Ishikawa (cell line): ENCODE results near the gene GNG4.

Source experiments
- CEBPB ChIP-seq: IDR thresholded peaks from 2 replicates; pipeline ENCODE4 v1.6.1; 2012
- CREB1 ChIP-seq: IDR thresholded peaks from 2 replicates; pipeline ENCODE4 v1.6.1; 2012; ENCODE audit warnings: low read depth
- EGR1 ChIP-seq: IDR thresholded peaks from 2 replicates; pipeline ENCODE4 v1.6.1; 2012
- EP300 ChIP-seq: IDR thresholded peaks from 2 replicates; pipeline ENCODE4 v1.6.1; 2012; ENCODE audit warnings: borderline replicate concordance
- FOXM1 ChIP-seq: IDR thresholded peaks from 2 replicates; pipeline ENCODE4 v1.6.1; 2012; ENCODE audit warnings: low read depth, borderline replicate concordance
- MAX ChIP-seq: IDR thresholded peaks from 2 replicates; pipeline ENCODE4 v1.6.1; 2012
- NFIC ChIP-seq: IDR thresholded peaks from 2 replicates; pipeline ENCODE4 v1.6.1; 2012
- RAD21 ChIP-seq: IDR thresholded peaks from 2 replicates; pipeline ENCODE4 v1.6.1; 2012; ENCODE audit warnings: low read depth
- TAF1 ChIP-seq: IDR thresholded peaks from 2 replicates; pipeline ENCODE4 v1.6.1; 2012; ENCODE audit warnings: low read depth, mild to moderate bottlenecking
- TCF12 ChIP-seq: IDR thresholded peaks from 2 replicates; pipeline ENCODE4 v1.6.1; 2012; ENCODE audit warnings: low read depth
- TEAD4 ChIP-seq: IDR thresholded peaks from 2 replicates; pipeline ENCODE4 v1.6.1; 2012
- YY1 ChIP-seq: IDR thresholded peaks from 2 replicates; pipeline ENCODE4 v1.6.1; 2012; ENCODE audit warnings: low read depth
- ZBTB7A ChIP-seq: IDR thresholded peaks from 2 replicates; pipeline ENCODE4 v1.6.1; 2012; ENCODE audit warnings: low read depth
- TF ChIP-seq, protein P1 (sequence below): IDR thresholded peaks from 2 replicates; pipeline ENCODE4 v1.6.1; 2012; ENCODE audit warnings: low read depth, mild to moderate bottlenecking
- TF ChIP-seq, protein P2 (sequence below): IDR thresholded peaks from 2 replicates; pipeline ENCODE4 v1.6.1; 2012

The GNG4 gene

DNA sequence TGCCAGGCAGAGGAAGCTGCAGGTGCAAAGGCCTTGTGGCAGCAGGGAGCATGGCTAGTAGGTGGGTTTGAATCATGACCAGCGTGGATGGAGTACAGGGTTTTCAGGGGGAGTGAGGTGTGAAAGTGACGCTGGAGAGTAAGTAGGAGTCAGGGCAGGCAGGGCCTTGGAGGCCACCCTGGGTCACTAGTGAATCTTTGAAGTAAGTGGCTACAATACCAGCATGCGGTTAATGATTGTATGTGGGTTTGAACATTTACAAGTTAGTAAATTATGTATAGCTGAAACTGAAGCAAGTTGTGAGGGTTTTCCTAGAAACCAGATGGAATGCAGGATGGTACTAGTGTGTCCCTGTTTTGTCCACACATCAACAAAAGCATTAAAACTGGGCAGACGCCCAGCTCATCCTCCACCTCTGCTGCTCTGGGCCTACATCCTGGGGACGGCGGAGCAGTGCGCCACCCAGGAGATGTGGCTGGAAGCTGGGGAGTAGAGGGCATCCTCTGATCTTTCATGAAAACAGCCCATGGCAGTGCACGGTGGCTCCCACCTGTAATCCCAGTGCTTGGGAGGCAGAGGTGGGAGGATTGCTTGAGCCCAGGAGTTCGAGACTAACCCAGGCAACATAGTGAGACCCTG is 104.2 kb downstream of the GNG4 start:
- TF ChIP-seq NFIC: no peak
- TF ChIP-seq YY1: no peak
- TF ChIP-seq, protein P1, sequence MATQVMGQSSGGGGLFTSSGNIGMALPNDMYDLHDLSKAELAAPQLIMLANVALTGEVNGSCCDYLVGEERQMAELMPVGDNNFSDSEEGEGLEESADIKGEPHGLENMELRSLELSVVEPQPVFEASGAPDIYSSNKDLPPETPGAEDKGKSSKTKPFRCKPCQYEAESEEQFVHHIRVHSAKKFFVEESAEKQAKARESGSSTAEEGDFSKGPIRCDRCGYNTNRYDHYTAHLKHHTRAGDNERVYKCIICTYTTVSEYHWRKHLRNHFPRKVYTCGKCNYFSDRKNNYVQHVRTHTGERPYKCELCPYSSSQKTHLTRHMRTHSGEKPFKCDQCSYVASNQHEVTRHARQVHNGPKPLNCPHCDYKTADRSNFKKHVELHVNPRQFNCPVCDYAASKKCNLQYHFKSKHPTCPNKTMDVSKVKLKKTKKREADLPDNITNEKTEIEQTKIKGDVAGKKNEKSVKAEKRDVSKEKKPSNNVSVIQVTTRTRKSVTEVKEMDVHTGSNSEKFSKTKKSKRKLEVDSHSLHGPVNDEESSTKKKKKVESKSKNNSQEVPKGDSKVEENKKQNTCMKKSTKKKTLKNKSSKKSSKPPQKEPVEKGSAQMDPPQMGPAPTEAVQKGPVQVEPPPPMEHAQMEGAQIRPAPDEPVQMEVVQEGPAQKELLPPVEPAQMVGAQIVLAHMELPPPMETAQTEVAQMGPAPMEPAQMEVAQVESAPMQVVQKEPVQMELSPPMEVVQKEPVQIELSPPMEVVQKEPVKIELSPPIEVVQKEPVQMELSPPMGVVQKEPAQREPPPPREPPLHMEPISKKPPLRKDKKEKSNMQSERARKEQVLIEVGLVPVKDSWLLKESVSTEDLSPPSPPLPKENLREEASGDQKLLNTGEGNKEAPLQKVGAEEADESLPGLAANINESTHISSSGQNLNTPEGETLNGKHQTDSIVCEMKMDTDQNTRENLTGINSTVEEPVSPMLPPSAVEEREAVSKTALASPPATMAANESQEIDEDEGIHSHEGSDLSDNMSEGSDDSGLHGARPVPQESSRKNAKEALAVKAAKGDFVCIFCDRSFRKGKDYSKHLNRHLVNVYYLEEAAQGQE: no peak
- no peak for TF ChIP-seq CEBPB
- TF ChIP-seq, protein P2, sequence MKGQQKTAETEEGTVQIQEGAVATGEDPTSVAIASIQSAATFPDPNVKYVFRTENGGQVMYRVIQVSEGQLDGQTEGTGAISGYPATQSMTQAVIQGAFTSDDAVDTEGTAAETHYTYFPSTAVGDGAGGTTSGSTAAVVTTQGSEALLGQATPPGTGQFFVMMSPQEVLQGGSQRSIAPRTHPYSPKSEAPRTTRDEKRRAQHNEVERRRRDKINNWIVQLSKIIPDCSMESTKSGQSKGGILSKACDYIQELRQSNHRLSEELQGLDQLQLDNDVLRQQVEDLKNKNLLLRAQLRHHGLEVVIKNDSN: no peak
- no peak for TF ChIP-seq FOXM1
- no peak for TF ChIP-seq TAF1

DNA sequence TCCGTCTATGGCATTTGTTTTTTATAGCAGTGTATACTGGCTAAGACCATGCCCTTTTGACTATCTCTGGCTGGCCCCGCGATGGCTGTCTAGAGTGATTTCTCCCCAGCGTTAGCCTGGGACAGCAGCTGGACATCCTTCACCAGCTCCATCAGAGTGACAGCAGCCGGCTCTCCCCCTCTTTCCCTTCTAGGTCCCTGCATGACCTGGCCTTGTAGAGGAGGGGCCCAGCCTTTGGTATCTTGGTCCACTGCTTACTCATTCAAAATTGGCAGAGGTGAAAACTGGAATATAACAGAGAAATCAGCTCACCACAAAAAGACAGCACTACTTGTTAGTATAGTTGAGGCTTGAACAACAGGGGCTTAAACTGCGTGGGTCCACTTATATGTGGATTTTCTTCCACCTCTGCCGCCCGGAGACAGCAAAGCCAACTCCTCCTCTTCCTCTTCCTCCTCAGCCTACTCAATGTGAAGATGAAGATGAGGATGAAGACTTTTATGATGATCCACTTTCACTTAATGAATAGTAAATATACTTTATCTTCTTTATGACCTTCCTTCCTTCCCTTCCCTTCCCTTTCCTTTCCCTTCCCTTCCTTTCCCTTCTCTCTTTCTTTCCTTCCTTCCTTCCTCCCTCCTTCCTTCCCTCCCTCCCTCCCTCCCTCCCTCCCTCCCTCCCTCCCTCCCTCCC is 116.0 kb downstream of the GNG4 start:
- TF ChIP-seq, protein P2: no peak
- TF ChIP-seq YY1: no peak

- TF ChIP-seq NFIC (no peak), TEAD4 (no peak), MAX (no peak), FOXM1 (no peak), TCF12 (no peak), ZBTB7A (no peak), CREB1 (no peak), EP300 (no peak), TAF1 (no peak), RAD21 (no peak), CEBPB (no peak), EGR1 (no peak)
- TF ChIP-seq, protein P2: no peak
- TF ChIP-seq, protein P1: no peak
These were observed 117.2 kb downstream of the GNG4 start for GRCh38 chr1:235532360-235532759.

DNA sequence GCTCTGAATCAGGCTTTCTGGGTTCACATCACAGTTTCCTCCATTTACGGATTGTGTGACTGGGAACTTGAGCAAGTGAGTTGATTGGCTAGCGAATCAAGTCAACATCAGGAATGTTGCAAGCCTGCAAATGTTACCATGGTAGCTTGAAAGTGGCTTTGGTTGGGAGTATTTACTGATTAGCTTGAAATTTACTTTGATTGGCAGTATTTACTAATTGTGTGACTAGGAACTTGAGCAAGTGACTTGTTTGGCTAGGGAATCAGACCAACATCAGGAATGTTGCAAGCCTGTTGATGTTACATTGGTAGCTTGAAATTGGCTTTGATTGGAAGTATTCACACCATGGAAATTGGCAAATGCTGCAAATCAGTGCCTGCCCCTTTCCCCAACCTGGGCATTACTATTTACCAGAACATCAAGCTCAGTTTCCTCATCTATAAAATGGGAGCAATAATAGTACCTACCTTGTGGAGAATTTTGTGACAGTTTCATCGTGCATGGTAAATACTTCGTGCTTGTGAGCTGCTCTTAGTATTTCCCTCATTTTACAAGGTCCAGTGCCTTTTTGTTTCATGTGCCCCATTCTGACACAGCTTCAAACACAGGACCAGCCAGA is 122.3 kb downstream of the GNG4 start:
- TF ChIP-seq EGR1: no peak
- TF ChIP-seq, protein P2: no peak

- TF ChIP-seq FOXM1 (no peak), EGR1 (no peak), CEBPB (no peak), EP300 (no peak), YY1 (no peak), NFIC (no peak)
These were observed 124.3 kb downstream of the GNG4 start for GRCh38 chr1:235525314-235525713.
